ENCODE measurements around the gene NEK7.

DNA sequence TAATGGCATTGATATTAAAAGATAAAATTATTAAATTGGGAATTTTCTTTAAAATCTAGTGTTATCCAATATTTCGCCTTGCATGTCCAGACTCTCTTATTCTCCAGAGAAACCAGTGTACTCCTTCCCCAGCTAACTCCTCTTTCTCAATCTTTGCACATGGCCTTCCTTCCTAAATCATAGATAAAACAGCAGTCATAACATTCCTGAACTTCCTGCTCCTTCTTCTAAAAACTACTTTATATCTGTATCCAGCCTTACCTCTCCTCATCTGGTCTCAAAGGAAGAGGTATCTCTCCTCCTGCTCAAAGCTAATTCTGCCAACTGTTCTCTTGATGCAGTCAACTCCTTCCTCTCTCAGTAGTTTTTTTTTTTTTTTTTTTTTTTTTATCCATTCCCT is 39.5 kb upstream of the NEK7 start:
- TF ChIP-seq EZH2 (IDR thresholded peaks at IDR 0.05; ENCODE audit: low read length) = no peak
- TF ChIP-seq, protein P1, sequence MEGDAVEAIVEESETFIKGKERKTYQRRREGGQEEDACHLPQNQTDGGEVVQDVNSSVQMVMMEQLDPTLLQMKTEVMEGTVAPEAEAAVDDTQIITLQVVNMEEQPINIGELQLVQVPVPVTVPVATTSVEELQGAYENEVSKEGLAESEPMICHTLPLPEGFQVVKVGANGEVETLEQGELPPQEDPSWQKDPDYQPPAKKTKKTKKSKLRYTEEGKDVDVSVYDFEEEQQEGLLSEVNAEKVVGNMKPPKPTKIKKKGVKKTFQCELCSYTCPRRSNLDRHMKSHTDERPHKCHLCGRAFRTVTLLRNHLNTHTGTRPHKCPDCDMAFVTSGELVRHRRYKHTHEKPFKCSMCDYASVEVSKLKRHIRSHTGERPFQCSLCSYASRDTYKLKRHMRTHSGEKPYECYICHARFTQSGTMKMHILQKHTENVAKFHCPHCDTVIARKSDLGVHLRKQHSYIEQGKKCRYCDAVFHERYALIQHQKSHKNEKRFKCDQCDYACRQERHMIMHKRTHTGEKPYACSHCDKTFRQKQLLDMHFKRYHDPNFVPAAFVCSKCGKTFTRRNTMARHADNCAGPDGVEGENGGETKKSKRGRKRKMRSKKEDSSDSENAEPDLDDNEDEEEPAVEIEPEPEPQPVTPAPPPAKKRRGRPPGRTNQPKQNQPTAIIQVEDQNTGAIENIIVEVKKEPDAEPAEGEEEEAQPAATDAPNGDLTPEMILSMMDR (optimal IDR thresholded peaks at IDR 0.05 in 1 of 3, IDR thresholded peaks at IDR 0.05 in 1 of 3, conservative IDR thresholded peaks at IDR 0.05 in 1 of 3; ENCODE audit: extremely low read depth in 1 of 3, insufficient read depth in 2 of 3, low read length in 3 of 3) = no peak

Data from keratinocyte (primary cell).